ENCODE results near the gene COL4A1.

Gene COL4A1

DNA sequence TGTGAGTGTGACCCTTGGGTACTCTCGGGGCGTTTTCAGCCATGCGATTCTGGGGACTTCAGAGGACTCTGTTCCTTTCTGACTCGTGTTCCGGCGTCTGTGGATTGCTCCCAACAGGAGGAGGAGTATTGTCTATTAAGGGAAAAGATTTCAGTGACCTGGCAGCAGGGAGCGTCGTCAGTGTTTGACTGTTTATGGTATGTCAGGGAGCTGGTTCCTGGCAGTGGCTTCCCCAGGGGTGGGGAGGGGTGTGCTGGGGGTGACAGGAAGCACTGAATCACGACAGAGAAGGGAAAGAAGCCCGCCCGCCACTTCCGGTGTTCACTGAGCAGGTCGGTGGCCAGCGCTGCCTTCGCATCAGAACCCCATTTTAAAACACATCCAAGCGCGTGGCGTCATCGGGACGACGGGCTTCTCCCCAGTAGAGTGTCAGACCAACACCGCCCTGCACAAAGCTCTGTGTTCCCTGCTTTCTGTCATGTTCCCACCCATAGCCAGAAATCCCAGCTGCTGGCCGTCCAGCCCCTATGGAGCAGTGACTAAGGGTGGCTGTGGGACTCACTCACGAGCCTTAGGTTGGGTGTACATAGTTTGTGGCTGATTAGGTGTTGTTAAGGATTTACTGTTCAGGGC lies 34.0 kb upstream of the COL4A1 start:
- Histone ChIP-seq H3K9me3 (ENCODE audit: control insufficient read depth, insufficient read depth, low read length) (no peaks in the 10 kb centered on the region), H3K4me3 (ENCODE audit: low read depth, low read length) (no peak overlapping the region), H3K36me3 (ENCODE audit: control insufficient read depth, insufficient read depth, low read length) (no peaks in the 10 kb centered on the region), H3K9ac (ENCODE audit: low read depth, low read length) (no peak overlapping the region), H3K27ac (ENCODE audit: low read depth, low read length) (no peak overlapping the region), H3K27me3 (ENCODE audit: control insufficient read depth, insufficient read depth, low read length) (no peaks in the 10 kb centered on the region), H3K4me1 (ENCODE audit: control insufficient read depth, insufficient read depth, low read length) (peaks cover 26% of the 10 kb centered on the region)

DNA sequence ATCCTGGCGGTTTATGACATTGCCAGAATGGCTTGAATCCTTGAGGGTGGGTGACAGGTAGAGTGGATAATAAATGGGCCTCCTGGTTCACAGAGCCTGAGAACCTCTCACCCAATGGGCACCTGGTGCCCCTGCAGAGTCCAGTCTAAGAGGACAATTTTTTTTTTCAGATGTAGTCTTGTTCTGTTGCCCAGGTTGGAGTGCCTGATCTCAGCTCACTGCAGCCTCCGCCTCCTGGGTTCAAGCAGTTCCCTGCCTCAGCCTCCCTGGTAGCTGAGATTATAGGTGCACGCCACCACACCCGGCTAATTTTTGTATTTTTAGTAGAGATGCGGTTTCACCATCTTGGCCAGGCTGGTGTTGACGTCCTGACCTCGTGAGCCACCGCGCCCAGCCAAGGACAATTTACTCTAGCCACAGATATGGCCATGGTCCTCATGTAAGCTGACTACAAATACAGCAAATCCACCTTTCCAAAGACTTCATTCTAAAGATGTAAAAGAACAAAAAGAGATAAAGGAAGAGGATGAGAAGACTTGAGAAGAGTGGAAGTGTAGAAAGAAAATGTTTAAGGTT lies 33.1 kb upstream of the COL4A1 start:
- no peaks in the 10 kb centered on the region for H3K27me3 ChIP-seq (ENCODE audit: control insufficient read depth, insufficient read depth, low read length)
- H3K27ac ChIP-seq (ENCODE audit: low read depth, low read length), result no peak overlapping the region
- H3K36me3 ChIP-seq (ENCODE audit: control insufficient read depth, insufficient read depth, low read length), result no peaks in the 10 kb centered on the region
- no peak overlapping the region for H3K9ac ChIP-seq (ENCODE audit: low read depth, low read length)
- H3K9me3 ChIP-seq (ENCODE audit: control insufficient read depth, insufficient read depth, low read length), result no peaks in the 10 kb centered on the region
- peaks cover 26% of the 10 kb centered on the region for H3K4me1 ChIP-seq (ENCODE audit: control insufficient read depth, insufficient read depth, low read length)
- no peak overlapping the region for H3K4me3 ChIP-seq (ENCODE audit: low read depth, low read length)

DNA sequence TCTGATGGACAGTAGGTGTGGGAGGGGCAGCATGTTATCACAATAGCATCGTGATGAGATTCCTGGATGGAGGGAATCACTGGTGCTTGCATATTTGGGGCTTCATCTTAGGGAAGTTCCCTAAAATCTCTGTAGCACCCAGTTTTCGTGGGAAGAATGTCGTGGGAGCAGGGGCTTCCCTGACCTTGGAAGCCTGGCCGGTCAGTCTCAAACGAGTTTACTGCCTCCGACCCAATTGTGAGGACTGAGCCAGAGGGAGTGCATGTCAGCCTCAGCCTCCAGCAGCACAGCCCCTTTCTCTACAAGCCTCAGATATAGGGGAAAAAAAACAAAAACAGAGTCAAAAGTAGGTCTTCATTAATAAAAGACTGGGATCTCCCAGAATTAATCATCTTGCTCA lies 32.3 kb upstream of the COL4A1 start:
- no peak overlapping the region for H3K27ac ChIP-seq (ENCODE audit: low read depth, low read length)

DNA sequence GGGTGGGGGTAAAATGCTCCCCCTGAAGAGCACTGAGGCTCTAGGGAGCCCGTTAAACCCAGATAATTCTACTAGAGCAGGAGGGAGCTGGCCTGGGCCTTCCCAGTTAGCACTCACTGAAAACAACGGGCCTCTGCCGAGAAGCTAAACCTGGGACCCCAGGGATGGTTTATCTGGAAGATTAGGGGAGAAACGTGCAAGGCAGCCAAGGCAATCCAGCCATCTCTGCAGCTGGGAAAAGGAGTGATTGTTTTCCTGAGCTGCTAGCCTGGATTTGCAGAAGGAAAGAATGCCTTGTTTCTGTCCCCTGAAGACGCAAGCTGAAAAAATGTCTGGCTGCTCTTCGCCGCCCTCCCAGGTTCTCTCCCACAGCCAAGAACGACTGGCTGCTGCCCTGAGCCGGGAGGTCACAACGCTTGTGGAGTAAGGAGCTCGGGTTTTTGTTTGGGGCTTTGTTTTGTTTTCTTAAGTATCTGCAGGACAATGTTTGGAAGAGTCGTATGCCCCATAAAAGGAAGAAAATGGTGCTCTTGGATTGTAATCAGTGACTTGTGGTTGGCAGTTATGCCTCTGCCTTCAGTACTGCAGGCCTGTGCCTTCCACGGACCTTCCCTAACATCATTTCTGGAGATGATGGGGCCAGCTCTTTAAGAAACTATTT lies 31.6 kb upstream of the COL4A1 start:
- Histone ChIP-seq H3K27ac (ENCODE audit: low read depth, low read length) (peak overlapping the region; percentile 26), H3K27me3 (ENCODE audit: control insufficient read depth, insufficient read depth, low read length) (no peaks in the 10 kb centered on the region), H3K9ac (ENCODE audit: low read depth, low read length) (no peak overlapping the region), H3K9me3 (ENCODE audit: control insufficient read depth, insufficient read depth, low read length) (no peaks in the 10 kb centered on the region), H3K4me1 (ENCODE audit: control insufficient read depth, insufficient read depth, low read length) (peaks cover 26% of the 10 kb centered on the region), H3K4me3 (ENCODE audit: low read depth, low read length) (no peak overlapping the region), H3K36me3 (ENCODE audit: control insufficient read depth, insufficient read depth, low read length) (no peaks in the 10 kb centered on the region)

More for the DNA sequence above, 32.3 kb upstream of the COL4A1 start:
- Histone ChIP-seq H3K27me3 (ENCODE audit: control insufficient read depth, insufficient read depth, low read length) (no peaks in the 10 kb centered on the region), H3K4me1 (ENCODE audit: control insufficient read depth, insufficient read depth, low read length) (peaks cover 26% of the 10 kb centered on the region), H3K9me3 (ENCODE audit: control insufficient read depth, insufficient read depth, low read length) (no peaks in the 10 kb centered on the region), H3K36me3 (ENCODE audit: control insufficient read depth, insufficient read depth, low read length) (no peaks in the 10 kb centered on the region), H3K9ac (ENCODE audit: low read depth, low read length) (no peak overlapping the region), H3K4me3 (ENCODE audit: low read depth, low read length) (no peak overlapping the region)

DNA sequence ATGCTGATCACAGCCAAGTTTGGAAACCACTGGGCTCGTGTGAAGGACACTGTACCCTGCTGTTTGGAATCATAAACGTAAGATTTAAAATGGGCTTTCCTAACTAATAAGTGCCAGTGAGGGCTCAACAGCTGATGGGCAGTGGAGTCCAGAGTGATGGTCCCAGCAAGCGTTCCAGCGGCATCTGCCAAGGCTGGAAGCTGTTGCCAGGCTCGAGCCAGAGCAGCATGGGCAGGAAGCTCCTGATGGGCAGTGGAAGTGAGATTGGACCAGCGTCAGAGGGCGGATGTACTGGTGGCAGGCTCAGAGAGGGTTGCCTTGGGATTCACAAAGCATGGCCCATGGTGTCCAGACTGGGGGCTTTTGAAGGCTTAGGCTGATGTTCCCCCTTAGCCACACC lies 30.3 kb upstream of the COL4A1 start:
- no peak overlapping the region for H3K9ac ChIP-seq (ENCODE audit: low read depth, low read length)

DNA sequence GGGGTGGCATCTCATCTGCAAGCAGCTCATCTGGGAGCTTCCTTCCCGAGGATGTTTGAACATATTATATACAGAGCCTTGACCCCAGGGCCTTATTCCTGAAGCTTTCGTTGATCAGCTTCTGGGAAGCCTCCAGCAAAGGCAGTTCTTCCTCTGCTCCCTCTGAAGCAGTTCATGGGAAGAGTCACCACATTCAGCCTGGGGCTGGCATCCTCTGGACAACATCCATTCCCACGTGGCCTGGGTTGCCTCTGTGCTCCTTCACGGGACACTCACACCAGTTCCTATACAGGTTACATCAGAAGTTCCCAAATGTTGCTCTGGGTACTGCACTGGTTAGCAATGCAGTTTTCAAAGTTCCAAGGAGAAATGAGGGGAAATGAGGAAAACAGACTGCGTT lies 29.7 kb upstream of the COL4A1 start:
- no peak overlapping the region for H3K4me3 ChIP-seq (ENCODE audit: low read depth, low read length)
- no peaks in the 10 kb centered on the region for H3K36me3 ChIP-seq (ENCODE audit: control insufficient read depth, insufficient read depth, low read length)
- no peak overlapping the region for H3K27ac ChIP-seq (ENCODE audit: low read depth, low read length)
- H3K9me3 ChIP-seq (ENCODE audit: control insufficient read depth, insufficient read depth, low read length), result no peaks in the 10 kb centered on the region
- peaks cover 13% of the 10 kb centered on the region for H3K4me1 ChIP-seq (ENCODE audit: control insufficient read depth, insufficient read depth, low read length)
- no peak overlapping the region for H3K9ac ChIP-seq (ENCODE audit: low read depth, low read length)
- no peaks in the 10 kb centered on the region for H3K27me3 ChIP-seq (ENCODE audit: control insufficient read depth, insufficient read depth, low read length)

More for the DNA sequence above, 30.3 kb upstream of the COL4A1 start:
- H3K9me3 ChIP-seq (ENCODE audit: control insufficient read depth, insufficient read depth, low read length), result no peaks in the 10 kb centered on the region
- no peaks in the 10 kb centered on the region for H3K36me3 ChIP-seq (ENCODE audit: control insufficient read depth, insufficient read depth, low read length)
- H3K4me1 ChIP-seq (ENCODE audit: control insufficient read depth, insufficient read depth, low read length), result peaks cover 19% of the 10 kb centered on the region
- no peak overlapping the region for H3K27ac ChIP-seq (ENCODE audit: low read depth, low read length)
- no peak overlapping the region for H3K4me3 ChIP-seq (ENCODE audit: low read depth, low read length)
- H3K27me3 ChIP-seq (ENCODE audit: control insufficient read depth, insufficient read depth, low read length), result no peaks in the 10 kb centered on the region

DNA sequence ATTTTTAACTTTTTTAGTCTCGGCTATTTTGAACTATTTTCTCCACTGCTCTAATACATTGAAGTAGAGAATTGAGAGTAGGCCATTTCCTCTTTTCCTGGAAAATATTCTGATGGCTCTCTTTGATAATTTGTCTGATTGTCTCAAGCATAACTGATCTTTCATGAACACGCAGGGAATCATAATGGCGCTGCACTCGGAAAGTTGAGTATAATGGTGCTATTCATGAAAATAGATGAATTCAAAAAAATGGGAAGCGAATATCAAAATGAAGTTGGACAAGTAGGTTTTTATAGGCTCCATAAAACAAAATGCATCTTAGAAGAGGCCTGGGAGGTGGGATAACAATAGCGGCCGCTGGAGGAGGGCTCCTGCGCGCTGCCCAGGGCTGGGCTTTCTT lies 29.2 kb upstream of the COL4A1 start:
- peaks cover 10% of the 10 kb centered on the region for H3K4me1 ChIP-seq (ENCODE audit: control insufficient read depth, insufficient read depth, low read length)

DNA sequence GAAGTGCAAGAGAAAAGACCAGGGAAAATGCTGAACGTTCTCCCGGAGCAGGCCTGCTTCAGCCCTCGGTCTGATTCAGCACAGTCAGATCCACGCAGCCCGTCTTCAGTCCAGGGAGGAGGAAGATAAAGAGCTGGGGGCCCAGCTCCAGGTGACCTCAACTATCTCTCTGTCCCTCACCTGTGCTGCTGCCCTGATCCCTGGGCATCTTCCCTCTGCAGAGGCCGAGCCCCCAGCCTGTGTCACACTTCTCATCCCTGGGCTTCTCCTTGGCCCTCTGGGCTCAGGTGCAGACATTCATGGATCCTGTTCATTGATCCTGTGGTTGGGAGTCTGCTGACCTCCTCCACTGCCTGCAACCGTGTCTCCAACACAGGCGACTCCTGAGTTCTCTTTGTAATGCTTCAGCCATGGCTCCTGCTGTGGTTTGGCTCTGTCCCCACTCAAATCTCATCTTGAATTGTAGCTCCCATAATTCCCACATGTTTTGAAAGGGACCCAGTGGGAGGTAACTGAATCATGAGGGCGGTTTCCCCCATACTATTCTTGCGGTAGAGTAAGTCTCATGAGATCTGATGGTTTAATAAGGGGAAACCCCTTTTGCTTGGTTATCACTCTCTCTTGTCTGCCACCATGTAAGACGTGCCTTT lies 28.0 kb upstream of the COL4A1 start:
- Histone ChIP-seq H3K4me1 (ENCODE audit: control insufficient read depth, insufficient read depth, low read length) (peaks cover 17% of the 10 kb centered on the region; the same call in 1 of the 2 replicates), H3K27me3 (ENCODE audit: control insufficient read depth, insufficient read depth, low read length) (no peaks in the 10 kb centered on the region), H3K4me3 (ENCODE audit: low read depth, low read length) (no peak overlapping the region), H3K27ac (ENCODE audit: low read depth, low read length) (no peak overlapping the region), H3K9ac (ENCODE audit: low read depth, low read length) (no peak overlapping the region), H3K9me3 (ENCODE audit: control insufficient read depth, insufficient read depth, low read length) (no peaks in the 10 kb centered on the region), H3K36me3 (ENCODE audit: control insufficient read depth, insufficient read depth, low read length) (no peaks in the 10 kb centered on the region)

More for the DNA sequence above, 29.2 kb upstream of the COL4A1 start:
- no peaks in the 10 kb centered on the region for H3K27me3 ChIP-seq (ENCODE audit: control insufficient read depth, insufficient read depth, low read length)
- H3K9me3 ChIP-seq (ENCODE audit: control insufficient read depth, insufficient read depth, low read length), result no peaks in the 10 kb centered on the region
- H3K36me3 ChIP-seq (ENCODE audit: control insufficient read depth, insufficient read depth, low read length), result no peaks in the 10 kb centered on the region
- no peak overlapping the region for H3K27ac ChIP-seq (ENCODE audit: low read depth, low read length)
- no peak overlapping the region for H3K9ac ChIP-seq (ENCODE audit: low read depth, low read length)
- no peak overlapping the region for H3K4me3 ChIP-seq (ENCODE audit: low read depth, low read length)

DNA sequence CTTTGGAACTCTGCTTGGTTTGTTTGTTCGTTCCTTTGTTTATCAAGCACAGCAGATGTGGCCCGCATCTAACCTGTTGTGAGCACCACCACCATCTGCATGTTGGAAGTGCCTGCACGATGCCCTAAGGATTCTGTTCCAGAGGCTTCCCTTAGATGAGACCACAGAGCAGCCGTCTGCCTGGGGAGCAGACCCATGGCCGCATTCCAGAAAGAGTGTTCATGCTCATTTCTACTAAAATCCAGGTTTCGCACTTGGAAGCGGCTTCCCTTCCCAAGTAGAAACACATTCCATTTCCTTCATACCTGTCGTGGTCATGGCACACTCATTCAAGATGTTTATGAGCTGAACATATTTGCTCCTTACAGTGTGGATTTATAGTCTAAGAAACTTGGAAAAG lies 27.3 kb upstream of the COL4A1 start:
- no peaks in the 10 kb centered on the region for H3K9me3 ChIP-seq (ENCODE audit: control insufficient read depth, insufficient read depth, low read length)
- H3K27ac ChIP-seq (ENCODE audit: low read depth, low read length), result no peak overlapping the region
- no peak overlapping the region for H3K4me3 ChIP-seq (ENCODE audit: low read depth, low read length)
- H3K27me3 ChIP-seq (ENCODE audit: control insufficient read depth, insufficient read depth, low read length), result no peaks in the 10 kb centered on the region
- peaks cover 21% of the 10 kb centered on the region; the same call in 1 of the 2 replicates for H3K4me1 ChIP-seq (ENCODE audit: control insufficient read depth, insufficient read depth, low read length)
- H3K9ac ChIP-seq (ENCODE audit: low read depth, low read length), result no peak overlapping the region
- H3K36me3 ChIP-seq (ENCODE audit: control insufficient read depth, insufficient read depth, low read length), result no peaks in the 10 kb centered on the region

DNA sequence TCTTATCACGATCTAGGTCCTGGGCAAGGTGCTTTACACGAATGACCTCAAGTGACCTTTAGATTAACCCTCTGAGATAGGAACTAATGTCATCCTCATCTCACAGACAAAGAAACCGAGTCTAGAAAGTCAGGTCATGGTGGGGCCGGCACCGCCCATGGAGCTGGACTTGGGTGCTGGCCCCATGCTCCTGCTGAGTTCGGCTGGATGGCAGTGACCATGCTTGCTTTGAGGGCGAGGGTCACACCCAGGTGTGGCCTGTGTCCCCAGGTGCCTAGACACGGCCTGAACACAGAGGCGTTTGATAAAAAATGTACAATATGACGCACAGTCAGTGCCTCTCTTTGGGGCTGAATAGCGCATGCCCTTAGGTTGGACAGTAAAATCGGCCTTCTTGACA lies 26.9 kb upstream of the COL4A1 start:
- Histone ChIP-seq H3K36me3 (ENCODE audit: control insufficient read depth, insufficient read depth, low read length) (no peaks in the 10 kb centered on the region), H3K9ac (ENCODE audit: low read depth, low read length) (no peak overlapping the region), H3K27ac (ENCODE audit: low read depth, low read length) (no peak overlapping the region), H3K9me3 (ENCODE audit: control insufficient read depth, insufficient read depth, low read length) (no peaks in the 10 kb centered on the region), H3K4me1 (ENCODE audit: control insufficient read depth, insufficient read depth, low read length) (peaks cover 20% of the 10 kb centered on the region; the same call in 1 of the 2 replicates), H3K4me3 (ENCODE audit: low read depth, low read length) (no peak overlapping the region), H3K27me3 (ENCODE audit: control insufficient read depth, insufficient read depth, low read length) (no peaks in the 10 kb centered on the region)

DNA sequence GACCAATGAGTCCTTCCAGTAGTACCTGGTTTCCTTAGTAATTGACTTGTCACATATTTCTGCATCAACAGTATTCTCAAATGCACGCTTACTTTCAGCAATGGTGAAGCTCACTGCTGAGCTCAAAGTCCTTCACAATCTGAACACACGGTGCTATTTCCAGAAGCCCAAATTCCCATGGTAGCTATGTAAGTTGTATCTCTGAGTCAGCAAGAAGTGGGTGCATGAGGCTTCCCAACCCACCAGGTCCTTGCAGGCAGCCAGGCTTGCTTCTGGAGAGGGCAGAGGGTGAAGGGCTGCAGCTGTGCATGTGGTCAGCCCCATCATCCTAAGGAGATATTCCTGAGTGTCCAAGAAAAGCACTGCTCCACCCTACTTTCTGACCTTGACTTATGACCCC lies 25.8 kb upstream of the COL4A1 start:
- H3K4me3 ChIP-seq (ENCODE audit: low read depth, low read length), result no peak overlapping the region
- H3K9ac ChIP-seq (ENCODE audit: low read depth, low read length), result no peak overlapping the region
- H3K27me3 ChIP-seq (ENCODE audit: control insufficient read depth, insufficient read depth, low read length), result no peaks in the 10 kb centered on the region
- H3K9me3 ChIP-seq (ENCODE audit: control insufficient read depth, insufficient read depth, low read length), result no peaks in the 10 kb centered on the region
- no peak overlapping the region for H3K27ac ChIP-seq (ENCODE audit: low read depth, low read length)
- no peaks in the 10 kb centered on the region for H3K36me3 ChIP-seq (ENCODE audit: control insufficient read depth, insufficient read depth, low read length)
- H3K4me1 ChIP-seq (ENCODE audit: control insufficient read depth, insufficient read depth, low read length), result peaks cover 16% of the 10 kb centered on the region
